Naive thymus-derived CD4-positive, alpha-beta T cell (primary cell): ENCODE results near the gene GRIK4. TPM values are rescaled to one million over a fixed set of nuclear protein-coding genes. Genes with fewer than 3 reads are reported as not detected.

Experiments used
- ATAC-seq: fragments of 150-1000 bp; cut with Tn5 transposase; 2 replicates; pipeline ENCODE4 v1.10.0; 2021; ENCODE audit warnings: mild to moderate bottlenecking, moderate library complexity
- CTCF ChIA-PET: fragments of 350-600 bp; sonication (Branson Sonifier 250); formaldehyde crosslinking; loops from one replicate; lab custom pipeline; 2021; ENCODE audit warnings: antibody characterized with exemption; lab: Charles Lee
- POLR2A ChIA-PET: fragments of 350-600 bp; sonication (Branson Sonifier 250); formaldehyde crosslinking; loops from one replicate; lab custom pipeline; 2021; ENCODE audit warnings: antibody characterized with exemption, inconsistent platforms; lab: Charles Lee
- DNase-seq, 9 donors: peaks; one replicate each; pipeline versions ENCODE4 v3.0.0 to v3.0.0-alpha.2; 2020 to 2022; ENCODE audit warnings: mixed read lengths in 1 of 9
- H3K27ac ChIP-seq: one replicate; pipeline ENCODE4 v1.7.0; 2013; ENCODE audit warnings: mild to moderate bottlenecking, low read depth, low read length, moderate library complexity
- H3K27me3 ChIP-seq, 2 donors: one replicate each; pipeline ENCODE4 v1.7.0; 2013; ENCODE audit warnings: low read length in 2 of 2, mild to moderate bottlenecking in 2 of 2, moderate library complexity in 2 of 2; ENCODE audit not compliant: control insufficient read depth in 2 of 2, insufficient read depth in 2 of 2
- H3K36me3 ChIP-seq, 3 experiments: 1 replicate in 2 of 3; 2 replicates in 1 of 3; pipeline ENCODE4 v1.7.0; 2013; ENCODE audit warnings: low read length in 3 of 3, mild to moderate bottlenecking in 3 of 3, moderate library complexity in 1 of 3; ENCODE audit not compliant: insufficient read depth in 3 of 3, control insufficient read depth in 2 of 3
- H3K4me1 ChIP-seq, 2 donors: one replicate each; pipeline ENCODE4 v1.7.0; 2013; ENCODE audit warnings: low read length in 2 of 2, mild to moderate bottlenecking in 2 of 2, moderate library complexity in 1 of 2; ENCODE audit not compliant: control insufficient read depth in 2 of 2, insufficient read depth in 2 of 2
- H3K4me3 ChIP-seq: 2 replicates; pipeline ENCODE4 v1.7.0; 2013; ENCODE audit warnings: mild to moderate bottlenecking, low read length
- H3K9me3 ChIP-seq, 3 experiments: 1 replicate in 2 of 3; 2 replicates in 1 of 3; pipeline ENCODE4 v1.7.0; 2013; ENCODE audit warnings: low read length in 3 of 3; ENCODE audit not compliant: control insufficient read depth in 2 of 3
- H3K27ac Mint-ChIP-seq, 9 donors: one replicate each; pipeline ENCODE4 v1.8.0; 2020 to 2022; ENCODE audit warnings: mixed read lengths in 9 of 9, mild to moderate bottlenecking in 8 of 9, moderate library complexity in 5 of 9, inconsistent platforms in 2 of 9
- H3K27me3 Mint-ChIP-seq, 5 donors: one replicate each; pipeline ENCODE4 v1.8.0; 2021 to 2022; ENCODE audit warnings: mixed read lengths in 5 of 5, mild to moderate bottlenecking in 1 of 5
- H3K36me3 Mint-ChIP-seq, 5 donors: one replicate each; pipeline ENCODE4 v1.8.0; 2020 to 2022; ENCODE audit warnings: mixed read lengths in 5 of 5, mild to moderate bottlenecking in 3 of 5, inconsistent platforms in 1 of 5
- H3K4me1 Mint-ChIP-seq, 7 donors: one replicate each; pipeline ENCODE4 v1.8.0; 2020 to 2022; ENCODE audit warnings: mixed read lengths in 7 of 7, mild to moderate bottlenecking in 3 of 7, inconsistent platforms in 1 of 7
- H3K4me3 Mint-ChIP-seq, 10 donors: one replicate each; pipeline ENCODE4 v1.8.0; 2020 to 2022; ENCODE audit warnings: mild to moderate bottlenecking in 10 of 10, mixed read lengths in 10 of 10, moderate library complexity in 6 of 10, inconsistent platforms in 2 of 10
- H3K9me3 Mint-ChIP-seq, 11 donors: one replicate each; pipeline ENCODE4 v1.8.0; 2020 to 2022; ENCODE audit warnings: mixed read lengths in 11 of 11, mild to moderate bottlenecking in 4 of 11, inconsistent platforms in 1 of 11, moderate library complexity in 1 of 11
- intact Hi-C, 2 donors: fragments of 100-400 bp; cut with micrococcal nuclease; formaldehyde crosslinking; loops; one replicate each; pipeline ENCODE4 v1.15.1; 2023
- polyA plus RNA-seq, 2 donors: library from polyadenylated mRNA; unstranded; fragments of 300-500 nt; fragmentation: Illumina TruSeq; gene quantifications; one replicate each; pipeline ENCODE4 v1.2.3, GENCODE V29; 2021
- total RNA-seq, 6 experiments: library from RNA in 5 of 6; stranded (reverse) in 5 of 6; gene quantifications; 1 replicate in 5 of 6; 2 replicates in 1 of 6; pipeline ENCODE4 v1.2.3 and lab custom pipeline; 2021 to 2026

Gene GRIK4
- total and polyA plus RNA-seq, 7 experiments from 2014 or later = 0.93 to 3.8 TPM; not detected in 5

GRCh38 chr11:120747850-120748814, 236.6 kb downstream of the GRIK4 start:
- CTCF ChIA-PET = no interaction called here
- Mint-ChIP-seq H3K9me3 (no peaks in the 10 kb centered on the region), H3K27ac (no peak overlapping the region), H3K36me3 (no peaks in the 10 kb centered on the region), H3K27me3 (peaks cover 0 to 33% (median 24%) of the 10 kb centered on the region in 5 donors), H3K4me3 (no peak overlapping the region), H3K4me1 (no peaks in the 10 kb centered on the region)
- H3K27ac ChIP-seq = no peak overlapping the region
- intact Hi-C loops = no loop called here
- H3K27me3 ChIP-seq = no peaks in the 10 kb centered on the region
- no peaks in the 10 kb centered on the region for H3K9me3 ChIP-seq
- DNase-seq (no peak), ATAC-seq (no peak)
- no peak overlapping the region for H3K4me3 ChIP-seq
- no peaks in the 10 kb centered on the region for H3K36me3 ChIP-seq
- POLR2A ChIA-PET = no interaction called here
- H3K4me1 ChIP-seq = no peaks in the 10 kb centered on the region

DNA sequence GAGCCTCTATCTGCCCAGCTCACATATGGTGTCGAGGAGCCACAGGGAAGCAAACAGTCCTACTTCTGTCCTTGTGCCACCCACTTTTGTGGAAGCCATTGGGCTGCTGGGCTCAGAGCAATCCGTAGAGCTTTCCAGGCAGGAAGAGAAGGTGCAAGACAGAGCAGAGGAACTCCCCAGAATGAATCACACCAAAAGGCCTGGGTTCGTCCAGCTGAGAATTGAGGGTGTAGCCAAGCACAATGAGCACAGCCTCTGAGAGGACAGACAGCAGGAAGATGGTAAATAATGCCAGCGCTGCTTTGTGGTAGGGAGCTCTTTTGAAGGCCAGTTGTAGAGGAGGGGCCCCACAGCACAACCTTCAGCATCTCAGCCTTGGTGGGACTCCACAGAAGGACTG, 237.8 kb downstream of the GRIK4 start:
- Mint-ChIP-seq H3K27me3 (peaks cover 0 to 29% (median 24%) of the 10 kb centered on the region in 5 donors), H3K36me3 (no peaks in the 10 kb centered on the region), H3K27ac (no peak overlapping the region), H3K4me3 (no peak overlapping the region), H3K4me1 (no peaks in the 10 kb centered on the region), H3K9me3 (no peaks in the 10 kb centered on the region)
- Histone ChIP-seq H3K36me3 (no peaks in the 10 kb centered on the region), H3K4me1 (no peaks in the 10 kb centered on the region), H3K4me3 (no peak overlapping the region), H3K9me3 (no peaks in the 10 kb centered on the region), H3K27me3 (no peaks in the 10 kb centered on the region), H3K27ac (no peak overlapping the region)
- ChIA-PET CTCF (no interaction called here), POLR2A (no interaction called here)
- DNase-seq (no peak), ATAC-seq (no peak)
- intact Hi-C loops = no loop called here

GRCh38 chr11:120750647-120751549, 239.3 kb downstream of the GRIK4 start:
- no peak overlapping the region for H3K27ac Mint-ChIP-seq
- ChIA-PET CTCF (no interaction called here), POLR2A (no interaction called here)
- Histone ChIP-seq H3K4me3 (no peak overlapping the region), H3K27ac (no peak overlapping the region), H3K9me3 (no peaks in the 10 kb centered on the region), H3K4me1 (no peaks in the 10 kb centered on the region), H3K27me3 (no peaks in the 10 kb centered on the region), H3K36me3 (no peaks in the 10 kb centered on the region)
- DNase-seq (no peak), ATAC-seq (no peak)
- intact Hi-C loops = no loop called here
- no peaks in the 10 kb centered on the region for H3K36me3 Mint-ChIP-seq
- H3K9me3 Mint-ChIP-seq = no peaks in the 10 kb centered on the region
- H3K4me1 Mint-ChIP-seq = no peaks in the 10 kb centered on the region
- H3K4me3 Mint-ChIP-seq = no peak overlapping the region
- H3K27me3 Mint-ChIP-seq = peaks cover 0 to 22% (median 19%) of the 10 kb centered on the region in 5 donors

- Mint-ChIP-seq H3K36me3 (no peaks in the 10 kb centered on the region), H3K4me1 (no peaks in the 10 kb centered on the region), H3K4me3 (no peak overlapping the region), H3K27me3 (peaks cover 0 to 19% (median 17%) of the 10 kb centered on the region in 5 donors), H3K27ac (no peak overlapping the region), H3K9me3 (no peaks in the 10 kb centered on the region)
- CTCF ChIA-PET = no interaction called here
- H3K4me1 ChIP-seq = no peaks in the 10 kb centered on the region
- H3K36me3 ChIP-seq = no peaks in the 10 kb centered on the region
- H3K27me3 ChIP-seq = no peaks in the 10 kb centered on the region
- intact Hi-C loops = no loop called here
- no peak overlapping the region for H3K4me3 ChIP-seq
- H3K27ac ChIP-seq = no peak overlapping the region
- ATAC-seq (no peak), DNase-seq (no peak)
- POLR2A ChIA-PET = no interaction called here
- H3K9me3 ChIP-seq = no peaks in the 10 kb centered on the region
These were observed 240.0 kb downstream of the GRIK4 start for GRCh38 chr11:120751550-120751949.

- CTCF ChIA-PET = no interaction called here
- ATAC-seq = no peak
- no peaks in the 10 kb centered on the region for H3K4me1 ChIP-seq
- no peaks in the 10 kb centered on the region for H3K36me3 Mint-ChIP-seq
- no peaks in the 10 kb centered on the region for H3K9me3 ChIP-seq
- intact Hi-C loops = no loop called here
- H3K4me3 ChIP-seq = no peak overlapping the region
- H3K27me3 Mint-ChIP-seq = peaks cover 0 to 19% (median 14%) of the 10 kb centered on the region in 5 donors
- no peaks in the 10 kb centered on the region for H3K27me3 ChIP-seq
- no peaks in the 10 kb centered on the region for H3K9me3 Mint-ChIP-seq
- H3K36me3 ChIP-seq = no peaks in the 10 kb centered on the region
- POLR2A ChIA-PET = no interaction called here
- H3K4me3 Mint-ChIP-seq = no peak overlapping the region
- no peak overlapping the region for H3K27ac Mint-ChIP-seq
- DNase-seq = no peak
- H3K27ac ChIP-seq = no peak overlapping the region
- no peaks in the 10 kb centered on the region for H3K4me1 Mint-ChIP-seq
These were observed 241.1 kb downstream of the GRIK4 start for GRCh38 chr11:120752668-120753067.

- DNase-seq (no peak), ATAC-seq (no peak)
- Histone ChIP-seq H3K4me3 (no peak overlapping the region), H3K9me3 (no peaks in the 10 kb centered on the region), H3K27ac (no peak overlapping the region), H3K27me3 (no peaks in the 10 kb centered on the region), H3K4me1 (no peaks in the 10 kb centered on the region), H3K36me3 (no peaks in the 10 kb centered on the region)
- no peaks in the 10 kb centered on the region for H3K4me1 Mint-ChIP-seq
- H3K27me3 Mint-ChIP-seq = peaks cover 0 to 10% (median 4%) of the 10 kb centered on the region in 5 donors
- intact Hi-C loops = no loop called here
- ChIA-PET CTCF (no interaction called here), POLR2A (no interaction called here)
- no peak overlapping the region for H3K4me3 Mint-ChIP-seq
- H3K9me3 Mint-ChIP-seq = no peaks in the 10 kb centered on the region
- H3K36me3 Mint-ChIP-seq = no peaks in the 10 kb centered on the region
- H3K27ac Mint-ChIP-seq = no peak overlapping the region
These were observed 245.4 kb downstream of the GRIK4 start for GRCh38 chr11:120756931-120757330.
